K562 (cell line): Measurements from ENCODE around the gene OBSCN. TPM values are rescaled to one million over a fixed set of nuclear protein-coding genes. Genes with fewer than 3 reads are reported as not detected.
A peak's percentile ranks its signal among the peaks of the same experiment; 100 is the strongest.

Experiments
- ATAC-seq: fragments of 200-7000 bp; cut with Tn5 transposase; 3 replicates; pipeline ENCODE4 v1.9.1; 2020; ENCODE audit warnings: moderate library complexity
- BruUV-seq: library from RNA; stranded (reverse); fragments of 400-500 nt; replicated peaks from 2 replicates; lab custom pipeline; 2021; lab: Mats Ljungman, UMichigan
- CTCF ChIA-PET: fragments of 300-600 bp; formaldehyde crosslinking; extraction: SDS; loops from one replicate; lab custom pipeline; 2021; ENCODE audit warnings: low intra/inter-chr PET ratio; lab: Yijun Ruan, JAX
- POLR2A ChIA-PET: fragments of 300-600, 350-650 bp; sonication (Branson Sonifier 250); formaldehyde crosslinking; extraction: SDS; loops from one replicate; lab custom pipeline; 2021; ENCODE audit warnings: antibody characterized with exemption, inconsistent platforms; lab: Yijun Ruan, JAX
- DNase-seq, 4 experiments: peaks; one replicate each; pipeline versions ENCODE4 v3.0.0 to v3.0.0-alpha.2; 2011 to 2018; ENCODE audit warnings: low spot score in 3 of 4, mixed read lengths in 3 of 4; ENCODE audit errors: extremely low read depth in 1 of 4
- FAIRE-seq: peaks from 2 replicates; lab custom pipeline; 2011; peaks lifted over from hg19 to GRCh38; lab: Jason Lieb, UNC
- H2AFZ ChIP-seq: 2 replicates; pipeline ENCODE4 v1.6.0; 2011; ENCODE audit warnings: low read depth, low read length, control low read depth, inconsistent platforms
- H3K27ac ChIP-seq: fragments of 200-600 bp; 3 replicates; pipeline ENCODE4 v1.8.0; 2011; ENCODE audit warnings: low read depth, mild to moderate bottlenecking, control low read depth, inconsistent platforms, low read length, moderate library complexity, mixed read lengths; ENCODE audit errors: extremely low read depth
- H3K27me3 ChIP-seq, 2 experiments: fragments of 300-600 bp in 1 of 2; 2 replicates in 1 of 2; 3 replicates in 1 of 2; pipeline versions ENCODE4 v1.6.0 to v1.8.0; 2011; ENCODE audit warnings: inconsistent platforms in 2 of 2, low read length in 2 of 2, mild to moderate bottlenecking in 1 of 2, mixed read lengths in 1 of 2, moderate library complexity in 1 of 2; ENCODE audit not compliant: control insufficient read depth in 2 of 2, insufficient read depth in 2 of 2
- H3K36me3 ChIP-seq: fragments of 300-600 bp; 3 replicates; pipeline ENCODE4 v1.8.0; 2011; ENCODE audit warnings: mild to moderate bottlenecking, low read length, inconsistent platforms; ENCODE audit not compliant: control insufficient read depth, insufficient read depth
- H3K4me1 ChIP-seq, 2 experiments: fragments of 200-600 bp in 1 of 2; replicated peaks in 1 of 2; 2 replicates in 1 of 2; 3 replicates in 1 of 2; pipeline versions ENCODE4 v1.5.1 to v1.8.0; 2011; ENCODE audit warnings: inconsistent platforms in 2 of 2, low read length in 2 of 2, mild to moderate bottlenecking in 1 of 2, mixed read lengths in 1 of 2, moderate library complexity in 1 of 2; ENCODE audit not compliant: control insufficient read depth in 2 of 2, insufficient read depth in 2 of 2
- H3K4me2 ChIP-seq: 2 replicates; pipeline ENCODE4 v1.6.1; 2011; ENCODE audit warnings: low read length, control low read depth, inconsistent platforms, mixed read lengths; ENCODE audit not compliant: insufficient read depth
- H3K4me3 ChIP-seq: fragments of 200-600 bp; sonication (generic), shearing (Covaris generic); 2 replicates; pipeline ENCODE4 v1.5.1; 2016; ENCODE audit warnings: control low read depth, inconsistent platforms
- H3K79me2 ChIP-seq: fragments of 200-600 bp; 3 replicates; pipeline ENCODE4 v1.8.0; 2011; ENCODE audit warnings: low read length, inconsistent platforms; ENCODE audit not compliant: control insufficient read depth, insufficient read depth
- H3K9ac ChIP-seq, 2 experiments: 2 replicates each; pipeline versions ENCODE4 v1.6.0 to v1.6.1; 2011; ENCODE audit warnings: low read depth in 2 of 2, low read length in 2 of 2, control low read depth in 1 of 2, inconsistent platforms in 1 of 2, mild to moderate bottlenecking in 1 of 2, mixed read lengths in 1 of 2; ENCODE audit not compliant: insufficient read depth in 1 of 2
- H3K9me1 ChIP-seq: one replicate; pipeline ENCODE4 v1.6.0; 2011; ENCODE audit warnings: inconsistent platforms, mild to moderate bottlenecking, low read length, moderate library complexity; ENCODE audit not compliant: control insufficient read depth, insufficient read depth
- H3K9me3 ChIP-seq: replicated peaks from 2 replicates; pipeline ENCODE4 v1.5.1; 2011; ENCODE audit warnings: low read depth, low read length, inconsistent platforms; ENCODE audit not compliant: control insufficient read depth, insufficient read depth
- H4K20me1 ChIP-seq: replicated peaks from 2 replicates; pipeline ENCODE4 v1.6.1; 2011; ENCODE audit warnings: low read length, inconsistent platforms, mixed read lengths; ENCODE audit not compliant: control insufficient read depth, insufficient read depth
- ELF2 ChIP-seq: fragments of 250-450 bp; sonication (Bioruptor Pico); IDR thresholded peaks from 2 replicates; pipeline ENCODE4 v1.5.0; 2021; ENCODE audit warnings: mild to moderate bottlenecking
- ETS2 ChIP-seq: IDR thresholded peaks from 2 replicates; pipeline ENCODE4 v1.6.1; 2016; ENCODE audit warnings: borderline replicate concordance, missing genetic modification characterization, mild to moderate bottlenecking, moderate library complexity, missing compliant biosample characterization; ENCODE audit not compliant: poor library complexity, severe bottlenecking
- HMG20B ChIP-seq: fragments of 250-450 bp; sonication (Bioruptor Pico); IDR thresholded peaks from 2 replicates; pipeline ENCODE4 v1.5.0; 2021; ENCODE audit warnings: mild to moderate bottlenecking
- IRF1 ChIP-seq: sonication (generic); formaldehyde crosslinking; IDR thresholded peaks from 2 replicates; pipeline ENCODE4 v1.8.0; 2022; ENCODE audit warnings: missing genetic modification reagents, mild to moderate bottlenecking, borderline replicate concordance
- ZNF592 ChIP-seq: fragments of 450-650 bp; IDR thresholded peaks from 2 replicates; pipeline ENCODE4 v1.6.1; 2017; ENCODE audit warnings: antibody characterized with exemption, mild to moderate bottlenecking
- WGBS: fragments of 100-300 bp; shearing (Covaris generic); methylation state at CpG from one replicate; pipeline ENCODE4 v1.1.6; 2016; ENCODE audit warnings: low coverage, mixed read lengths; ENCODE audit not compliant: insufficient coverage; ENCODE audit errors: missing lambda C conversion rate; 5-methylcytosine and 5-hydroxymethylcytosine counted together
- in situ Hi-C: fragments of 300-500 bp; cut with MboI; formaldehyde crosslinking; loops from 4 replicates; pipeline ENCODE4 v1.15.0; 2018; ENCODE audit warnings: inconsistent platforms, mixed read lengths
- intact Hi-C: fragments of 100-400 bp; cut with micrococcal nuclease; formaldehyde crosslinking; loops from 2 replicates; pipeline ENCODE4 v1.14.2; 2022
- polyA plus RNA-seq, 8 experiments: library from polyadenylated mRNA; depleted of rRNA in 4 of 8; stranded (reverse) in 5 of 8; unstranded in 3 of 8; fragments of >200 nt; fragmentation: Nextera tagmentation in 2 of 8; fragmentation: Illumina TruSeq in 1 of 8; extraction: Ambion mirVana in 2 of 8; extraction: Trizol in 1 of 8; gene quantifications; 2 replicates each; pipeline versions ENCODE4 v1.2.1 to v1.2.3, GENCODE V29; 2011 to 2014; ENCODE audit warnings: inconsistent platforms in 1 of 8, missing spikeins in 1 of 8
- total RNA-seq, 7 experiments: library from RNA; depleted of rRNA in 6 of 7; stranded (reverse); fragments of >200 nt in 6 of 7; fragmentation: Illumina TruSeq in 2 of 7; extraction: Trizol in 2 of 7; gene quantifications; 2 replicates each; pipeline versions ENCODE4 v1.2.1 to v1.2.3, GENCODE V29; 2011 to 2021; ENCODE audit warnings: low replicate concordance in 1 of 7
- TF ChIP-seq, protein P1 (sequence below): sonication (generic); formaldehyde crosslinking; IDR thresholded peaks from 2 replicates; pipeline ENCODE4 v1.8.0; 2022; ENCODE audit warnings: mild to moderate bottlenecking, missing genetic modification reagents
- TF ChIP-seq, protein P2 (sequence below): fragments of 250-450 bp; sonication (Bioruptor Pico); IDR thresholded peaks from 2 replicates; pipeline ENCODE4 v1.5.0; 2020; ENCODE audit warnings: mild to moderate bottlenecking, borderline replicate concordance

The OBSCN gene
- total and polyA plus RNA-seq, 9 of the 15 experiments (the other 6 are each of a cell fraction or from before 2014, with no cell fraction given), result 0.18 to 19.7 (median 3.6) TPM

GRCh38 chr1:228356897-228357680, 149.2 kb downstream of the OBSCN start:
- ChIA-PET POLR2A (interaction anchor here (0.6 to 1.0 kb wide), 4 partner anchors 8 to 22 kb away, joined by 3 to 4 read pairs (median 3); no protein-coding TSS in a partner anchor), CTCF (no interaction called here)
- Histone ChIP-seq H3K27ac (no peak overlapping the region), H3K4me1 (peaks cover 0 to 54% of the 10 kb centered on the region in 2 experiments; a peak in 3 of 5 replicates), H3K4me3 (no peak overlapping the region), H3K79me2 (no peaks in the 10 kb centered on the region), H2AFZ (no peak overlapping the region), H3K27me3 (no peaks in the 10 kb centered on the region), H3K4me2 (no peak overlapping the region), H4K20me1 (no peaks in the 10 kb centered on the region), H3K9me1 (no peaks in the 10 kb centered on the region), H3K9ac (no peak overlapping the region), H3K36me3 (no peaks in the 10 kb centered on the region), H3K9me3 (no peaks in the 10 kb centered on the region)
- BruUV-seq, result no TSS peak
- FAIRE-seq (peak; percentile 6), DNase-seq (no peak), ATAC-seq (no peak)
- 42% methylated on average over 8 of the region's 8 CpGs for WGBS
- in situ Hi-C loops, result no loop called here
- intact Hi-C loops, result no loop called here
- no peak for TF ChIP-seq ELF2
- no peak for TF ChIP-seq IRF1 (CRISPR knock-in tag)
- no peak for TF ChIP-seq HMG20B
- TF ChIP-seq, protein P1, sequence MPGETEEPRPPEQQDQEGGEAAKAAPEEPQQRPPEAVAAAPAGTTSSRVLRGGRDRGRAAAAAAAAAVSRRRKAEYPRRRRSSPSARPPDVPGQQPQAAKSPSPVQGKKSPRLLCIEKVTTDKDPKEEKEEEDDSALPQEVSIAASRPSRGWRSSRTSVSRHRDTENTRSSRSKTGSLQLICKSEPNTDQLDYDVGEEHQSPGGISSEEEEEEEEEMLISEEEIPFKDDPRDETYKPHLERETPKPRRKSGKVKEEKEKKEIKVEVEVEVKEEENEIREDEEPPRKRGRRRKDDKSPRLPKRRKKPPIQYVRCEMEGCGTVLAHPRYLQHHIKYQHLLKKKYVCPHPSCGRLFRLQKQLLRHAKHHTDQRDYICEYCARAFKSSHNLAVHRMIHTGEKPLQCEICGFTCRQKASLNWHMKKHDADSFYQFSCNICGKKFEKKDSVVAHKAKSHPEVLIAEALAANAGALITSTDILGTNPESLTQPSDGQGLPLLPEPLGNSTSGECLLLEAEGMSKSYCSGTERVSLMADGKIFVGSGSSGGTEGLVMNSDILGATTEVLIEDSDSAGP (CRISPR knock-in tag), result no peak
- TF ChIP-seq ETS2, result no peak
- TF ChIP-seq ZNF592, result no peak
- TF ChIP-seq, protein P2, sequence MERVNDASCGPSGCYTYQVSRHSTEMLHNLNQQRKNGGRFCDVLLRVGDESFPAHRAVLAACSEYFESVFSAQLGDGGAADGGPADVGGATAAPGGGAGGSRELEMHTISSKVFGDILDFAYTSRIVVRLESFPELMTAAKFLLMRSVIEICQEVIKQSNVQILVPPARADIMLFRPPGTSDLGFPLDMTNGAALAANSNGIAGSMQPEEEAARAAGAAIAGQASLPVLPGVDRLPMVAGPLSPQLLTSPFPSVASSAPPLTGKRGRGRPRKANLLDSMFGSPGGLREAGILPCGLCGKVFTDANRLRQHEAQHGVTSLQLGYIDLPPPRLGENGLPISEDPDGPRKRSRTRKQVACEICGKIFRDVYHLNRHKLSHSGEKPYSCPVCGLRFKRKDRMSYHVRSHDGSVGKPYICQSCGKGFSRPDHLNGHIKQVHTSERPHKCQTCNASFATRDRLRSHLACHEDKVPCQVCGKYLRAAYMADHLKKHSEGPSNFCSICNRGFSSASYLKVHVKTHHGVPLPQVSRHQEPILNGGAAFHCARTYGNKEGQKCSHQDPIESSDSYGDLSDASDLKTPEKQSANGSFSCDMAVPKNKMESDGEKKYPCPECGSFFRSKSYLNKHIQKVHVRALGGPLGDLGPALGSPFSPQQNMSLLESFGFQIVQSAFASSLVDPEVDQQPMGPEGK (CRISPR knock-in tag), result no peak
